ENCODE measurements around the gene RALGPS1.

The RALGPS1 gene

GRCh38 chr9:127263237-127263636 lies 348.7 kb downstream of the RALGPS1 start:
- no peak for DNase-seq (ENCODE audit: low spot score)

- no peak for DNase-seq (ENCODE audit: low spot score)
Measured at GRCh38 chr9:127263664-127264063, 349.1 kb downstream of the RALGPS1 start.

- peak; percentile 43 for DNase-seq (ENCODE audit: low spot score)
Measured at GRCh38 chr9:127264462-127265219, 350.1 kb downstream of the RALGPS1 start, which contains the start of gene GARNL3. GARNL3 (plus strand) TSS chr9:127264774; CDS start chr9:127264878, 104 bp downstream.

- no peak for DNase-seq (ENCODE audit: low spot score)
Measured at GRCh38 chr9:127267793-127268525, 353.4 kb downstream of the RALGPS1 start.

- DNase-seq (ENCODE audit: low spot score) = no peak
Measured at GRCh38 chr9:127269449-127269848, 354.9 kb downstream of the RALGPS1 start.
